HL-60/S4 (cell line): ENCODE measurements around the gene SPATA13.

Experiments used
- in situ Hi-C: fragments of 300-500 bp; cut with MboI; formaldehyde crosslinking; loops from 2 replicates; pipeline ENCODE4 v1.14.3; 2022; ENCODE audit warnings: low sequenced_read_pairs

Gene SPATA13

DNA sequence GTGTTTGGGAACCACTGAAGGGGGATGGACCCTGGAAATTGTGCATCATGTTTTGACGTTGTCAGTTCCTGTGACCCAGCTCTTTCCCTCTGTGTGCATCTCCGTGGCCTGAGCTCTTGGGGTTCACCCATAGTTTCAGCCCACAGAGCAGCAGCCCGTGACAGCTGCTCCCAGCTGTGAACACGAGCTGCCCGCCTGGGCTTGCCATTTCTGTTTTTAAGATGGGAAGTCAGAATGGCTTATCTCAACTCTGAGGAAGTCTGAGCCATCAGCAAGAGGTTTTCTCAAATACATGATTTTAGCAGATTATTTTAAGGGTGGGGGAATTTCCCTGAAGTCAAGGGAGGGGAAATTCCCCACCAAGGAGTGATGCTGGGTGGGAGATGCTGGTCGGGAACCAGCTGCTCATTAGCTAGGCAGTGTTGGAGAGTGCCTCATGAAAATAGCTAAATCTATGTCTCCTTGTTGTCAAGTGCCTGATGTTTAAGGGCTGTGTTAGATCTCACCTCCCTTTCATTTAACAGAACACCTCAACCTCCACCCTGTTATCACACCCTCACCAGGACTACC lies 114.0 kb downstream of the SPATA13 start:
- in situ Hi-C loops: no loop called here

DNA sequence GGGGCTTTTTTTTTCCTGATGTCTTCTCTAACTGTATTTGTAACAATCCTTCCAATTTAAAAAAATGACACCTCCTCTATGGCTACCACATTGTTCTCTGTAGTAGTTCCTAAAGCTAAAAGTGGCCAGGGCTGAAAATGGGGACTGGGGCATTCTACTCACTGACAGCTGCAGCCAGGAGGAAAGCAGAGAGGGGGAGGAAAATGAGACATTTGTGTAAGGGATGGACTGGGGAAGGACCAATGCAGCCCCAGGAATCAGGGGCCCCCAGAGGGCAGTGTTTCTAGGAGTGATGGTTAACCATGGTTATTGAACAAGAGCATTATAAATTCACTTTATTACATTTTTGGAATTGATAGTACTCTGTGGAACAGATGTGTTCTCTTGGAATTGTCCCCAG lies 114.5 kb downstream of the SPATA13 start:
- in situ Hi-C loops: no loop called here

DNA sequence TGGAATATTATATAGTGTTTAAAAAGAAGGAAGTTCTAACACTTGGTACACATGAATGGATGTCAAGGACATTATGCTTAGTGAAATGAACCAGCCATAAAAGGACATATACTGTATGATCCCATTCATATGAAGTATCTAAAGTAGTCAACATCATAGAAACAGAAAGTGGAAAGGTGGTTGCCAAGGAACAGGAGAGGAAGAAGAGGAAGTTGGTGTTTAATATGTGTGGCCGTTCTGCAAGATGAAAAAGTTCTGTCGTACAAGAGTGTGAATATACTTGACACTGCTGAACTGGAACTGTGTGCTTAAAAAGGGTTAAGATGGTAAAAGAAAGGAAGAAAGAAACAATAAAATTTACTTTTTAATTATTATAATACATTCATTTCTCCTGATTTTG lies 115.8 kb downstream of the SPATA13 start:
- in situ Hi-C loops: no loop called here

DNA sequence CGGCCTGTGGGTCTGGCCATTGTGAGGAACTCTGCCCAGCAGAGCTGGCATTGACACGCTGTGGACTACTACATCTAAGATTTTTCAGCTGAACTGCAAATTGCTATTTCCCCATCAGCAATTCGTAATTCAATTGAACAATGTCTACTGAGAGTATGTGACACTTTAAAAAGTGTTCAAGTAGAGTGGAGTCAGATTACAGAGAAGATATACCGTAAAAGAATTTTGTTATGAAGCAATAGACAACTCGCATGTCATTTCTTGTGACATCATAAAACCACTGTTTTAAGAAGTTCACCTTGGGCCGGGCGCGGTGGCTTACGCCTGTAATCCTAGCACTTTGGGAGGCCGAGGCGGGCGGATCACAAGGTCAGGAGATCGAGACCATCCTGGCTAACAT lies 116.3 kb downstream of the SPATA13 start:
- in situ Hi-C loops: no loop called here

DNA sequence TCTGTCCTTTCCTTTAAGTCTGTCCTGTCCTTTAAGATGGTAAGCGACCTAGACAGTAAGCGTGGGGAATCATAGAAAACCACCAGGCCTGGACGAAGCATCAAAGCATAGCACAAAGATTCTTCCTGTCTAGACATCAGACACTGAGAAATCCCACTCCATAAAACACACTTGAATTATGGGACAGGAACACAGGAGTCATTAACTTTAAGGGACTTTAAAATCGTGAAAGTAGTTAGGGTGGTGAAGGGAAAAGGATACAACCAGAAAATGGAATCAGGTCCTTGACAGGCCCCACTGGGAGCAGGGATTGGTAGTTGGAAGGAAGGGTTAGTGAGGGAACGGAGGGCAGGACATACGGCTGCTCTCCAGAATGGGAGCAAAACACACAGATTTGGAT lies 117.2 kb downstream of the SPATA13 start:
- in situ Hi-C loops: no loop called here

DNA sequence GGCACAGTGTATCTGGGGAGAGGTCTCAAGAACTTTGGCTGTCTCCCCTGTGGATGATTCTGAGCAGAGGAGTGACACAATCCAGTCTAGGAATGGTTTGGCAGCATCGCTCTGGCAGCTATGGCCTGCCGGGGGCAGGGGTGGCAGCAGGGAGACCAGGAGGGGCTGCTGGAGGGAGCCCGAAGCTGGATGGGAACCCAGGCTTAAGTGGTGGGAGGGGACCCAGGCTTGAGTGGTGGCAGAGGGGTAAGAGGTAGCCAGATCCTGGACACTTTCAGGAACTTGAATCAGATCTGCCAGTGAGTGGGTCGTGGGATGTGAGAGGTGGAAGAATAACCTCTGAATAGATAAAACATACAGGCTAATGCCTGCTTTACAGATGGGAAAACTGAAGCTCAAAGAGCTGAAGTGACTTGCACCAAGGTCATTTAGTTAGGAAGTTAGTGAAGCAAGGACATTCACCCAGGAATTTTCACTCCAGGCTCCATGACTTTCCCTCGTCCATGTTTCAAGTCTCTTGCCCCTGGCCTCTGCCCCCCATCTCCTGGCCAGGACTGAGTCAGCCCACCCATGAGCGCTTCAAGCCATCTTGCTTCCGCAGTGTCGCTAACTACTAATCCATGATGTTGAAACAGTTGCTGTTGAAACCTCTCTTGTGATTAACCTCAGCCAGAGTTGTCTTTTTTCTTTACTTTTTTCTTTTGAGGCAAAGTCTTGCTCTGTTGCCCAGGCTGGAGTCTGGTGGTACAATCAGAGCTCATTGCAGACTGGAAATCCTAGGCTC lies 119.0 kb downstream of the SPATA13 start:
- in situ Hi-C loops: no loop called here

DNA sequence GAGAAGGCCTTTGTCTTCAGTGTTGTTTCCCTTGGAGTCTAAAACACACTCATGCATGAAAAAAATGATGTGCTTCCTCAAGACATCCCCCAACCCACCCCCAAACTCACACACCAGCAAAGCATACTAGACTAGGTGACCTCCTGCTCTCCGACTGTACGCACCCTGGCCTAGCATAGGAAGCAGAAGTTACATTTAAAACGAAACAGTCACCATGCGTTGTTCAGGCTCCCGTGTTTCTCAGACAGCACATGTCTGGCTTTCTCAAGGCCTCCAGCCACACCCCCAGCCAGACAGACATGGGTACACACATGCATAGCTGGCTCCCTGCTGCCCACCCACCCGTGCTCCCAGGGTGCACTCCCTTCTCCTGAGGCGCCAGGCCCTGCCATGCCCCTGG lies 120.2 kb downstream of the SPATA13 start:
- in situ Hi-C loops: no loop called here

DNA sequence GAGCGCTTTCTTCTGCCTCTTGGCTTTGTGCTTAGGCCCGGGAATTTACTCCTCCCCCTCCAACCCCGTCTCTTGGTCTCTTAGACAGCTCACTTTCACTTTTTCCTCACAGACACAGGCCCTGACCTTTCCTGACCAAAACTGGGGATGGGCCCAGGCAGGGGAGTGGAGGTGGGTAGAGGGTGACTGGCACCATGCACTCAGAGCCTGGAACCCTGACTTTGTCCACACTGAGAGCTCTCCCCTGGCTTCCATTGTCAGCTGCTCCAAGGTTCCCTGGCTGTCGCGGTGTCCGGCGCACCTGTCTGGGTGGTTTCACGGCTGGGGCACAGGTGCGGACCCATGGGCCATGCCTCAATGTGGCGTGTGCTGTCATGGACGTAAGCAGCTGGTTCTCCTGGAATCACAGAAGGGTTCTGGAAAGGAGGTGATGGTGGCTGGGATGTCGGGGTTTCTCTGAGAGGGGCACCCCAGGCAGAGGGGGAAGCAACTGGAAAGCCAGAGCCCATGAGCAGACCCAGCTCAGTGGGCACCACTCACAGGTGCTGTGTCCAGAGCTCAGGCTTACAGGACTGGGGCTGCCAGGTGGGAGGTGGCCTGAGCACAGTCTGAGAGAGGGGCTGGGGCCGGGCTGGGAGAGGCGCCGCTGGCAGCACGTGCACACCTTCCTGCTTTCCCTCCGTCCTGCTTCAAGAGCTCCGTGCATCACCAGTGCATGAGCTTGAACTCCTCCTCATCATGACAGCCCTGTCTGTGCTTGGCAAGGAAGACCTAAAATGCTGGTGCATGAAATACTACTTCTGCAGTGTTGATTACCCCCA lies 120.9 kb downstream of the SPATA13 start:
- in situ Hi-C loops: no loop called here

DNA sequence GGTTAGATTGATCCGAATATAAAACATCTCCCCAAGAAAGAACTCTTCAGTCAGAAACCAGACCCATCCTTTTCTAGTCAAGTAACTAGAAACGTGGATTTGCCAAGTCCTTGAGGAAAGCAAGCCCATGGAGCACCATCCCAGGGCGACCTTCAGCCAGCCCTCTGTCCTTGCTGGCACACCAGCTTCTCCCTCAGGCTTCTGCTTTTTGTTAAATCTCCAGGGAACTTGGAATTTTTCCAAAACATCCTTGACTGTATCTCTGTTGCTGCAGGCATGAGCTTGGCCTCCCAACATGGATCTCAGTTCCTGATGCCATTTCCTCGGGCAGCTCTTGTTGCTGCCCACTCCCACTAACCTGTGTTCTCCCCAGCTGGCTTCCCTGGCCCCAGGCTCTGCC lies 121.7 kb downstream of the SPATA13 start:
- in situ Hi-C loops: no loop called here

DNA sequence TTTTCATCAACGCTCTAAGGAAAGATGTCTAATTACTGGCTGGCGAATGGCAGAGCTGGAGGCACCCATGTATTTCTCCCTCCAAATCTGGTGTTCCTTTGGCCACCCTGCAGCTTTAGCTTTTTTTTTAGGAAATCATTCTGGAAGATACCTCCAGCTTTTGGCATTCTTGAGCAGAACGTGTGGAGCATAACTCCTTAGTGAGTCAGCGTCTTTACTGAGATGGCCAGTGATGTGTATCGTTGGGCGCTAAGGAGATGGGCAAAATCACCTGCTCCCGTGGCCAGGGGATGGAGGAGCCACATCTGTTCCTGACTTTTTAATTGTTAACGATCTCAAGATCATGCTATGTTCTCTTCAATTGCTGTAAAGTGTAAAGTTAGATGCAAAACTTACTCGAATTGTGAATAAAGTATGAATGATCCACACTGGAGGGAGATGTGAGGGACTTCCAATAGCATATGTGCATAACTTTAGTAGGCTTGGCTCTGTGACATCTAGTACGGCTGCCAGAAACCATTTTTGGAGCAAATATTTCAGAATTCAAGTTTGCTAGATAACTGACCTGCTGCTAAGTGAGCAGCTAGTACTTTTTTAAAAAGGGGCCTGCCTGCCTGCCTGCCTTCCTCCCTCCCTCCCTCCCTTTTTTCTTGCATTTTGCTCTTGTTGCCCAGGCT lies 124.5 kb downstream of the SPATA13 start:
- in situ Hi-C loops: no loop called here

DNA sequence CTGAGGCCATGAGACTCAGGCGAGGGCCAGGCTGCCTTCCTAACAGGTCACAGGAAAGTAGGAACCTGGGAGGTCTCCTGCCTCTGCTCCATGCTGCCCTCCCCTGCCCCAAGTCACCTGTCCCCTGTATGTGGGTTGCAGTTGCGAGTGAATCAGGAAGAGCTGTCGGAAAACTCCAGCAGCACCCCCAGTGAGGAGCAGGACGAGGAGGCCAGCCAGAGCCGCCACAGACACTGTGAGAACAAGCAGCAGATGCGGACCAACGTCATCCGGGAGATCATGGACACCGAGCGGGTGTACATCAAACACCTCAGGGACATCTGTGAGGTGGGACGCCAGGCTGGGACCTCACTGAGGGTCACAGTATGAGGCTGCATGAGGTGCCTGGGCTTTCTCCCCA lies 126.1 kb downstream of the SPATA13 start:
- in situ Hi-C loops: no loop called here

DNA sequence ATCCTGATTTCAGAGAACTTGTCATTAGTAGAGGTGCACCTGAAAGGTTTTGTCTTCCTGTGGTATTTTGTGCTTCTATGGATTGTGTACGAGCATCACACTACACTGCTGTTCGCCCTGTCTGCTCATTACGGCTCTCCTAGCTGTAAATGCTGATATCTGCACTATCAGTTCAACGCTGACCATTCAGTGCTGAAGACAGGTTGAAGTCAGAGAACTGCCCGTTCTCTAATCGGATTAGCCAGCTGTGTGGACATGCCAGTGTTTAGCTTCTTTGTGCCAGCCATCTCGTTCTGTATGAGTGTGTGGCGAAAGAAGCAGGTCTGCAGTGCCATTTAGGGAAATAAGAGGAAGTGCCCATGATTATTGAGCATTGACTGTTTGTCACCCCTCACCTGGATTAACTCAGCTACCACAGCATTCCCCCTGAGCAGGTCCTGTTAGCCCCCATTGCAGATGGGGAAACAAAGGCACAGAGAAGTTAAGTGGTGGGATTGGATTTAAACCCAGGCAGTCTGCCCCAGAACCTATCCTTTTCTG lies 127.3 kb downstream of the SPATA13 start:
- in situ Hi-C loops: no loop called here

DNA sequence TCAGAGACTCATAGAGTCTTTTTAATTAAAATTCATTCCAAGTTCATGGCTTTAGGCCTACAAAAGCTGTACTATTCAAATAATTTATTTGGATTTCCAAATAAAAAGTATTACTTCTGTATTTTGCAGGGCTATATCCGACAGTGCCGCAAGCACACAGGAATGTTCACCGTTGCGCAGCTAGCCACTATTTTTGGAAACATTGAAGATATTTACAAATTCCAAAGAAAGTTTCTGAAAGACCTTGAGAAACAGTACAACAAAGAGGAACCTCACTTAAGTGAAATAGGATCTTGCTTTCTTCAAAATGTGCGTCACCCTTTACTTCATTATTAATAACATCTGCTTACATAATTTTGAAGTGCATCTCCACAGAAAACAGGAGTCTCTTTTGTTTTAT lies 128.3 kb downstream of the SPATA13 start:
- in situ Hi-C loops: no loop called here

DNA sequence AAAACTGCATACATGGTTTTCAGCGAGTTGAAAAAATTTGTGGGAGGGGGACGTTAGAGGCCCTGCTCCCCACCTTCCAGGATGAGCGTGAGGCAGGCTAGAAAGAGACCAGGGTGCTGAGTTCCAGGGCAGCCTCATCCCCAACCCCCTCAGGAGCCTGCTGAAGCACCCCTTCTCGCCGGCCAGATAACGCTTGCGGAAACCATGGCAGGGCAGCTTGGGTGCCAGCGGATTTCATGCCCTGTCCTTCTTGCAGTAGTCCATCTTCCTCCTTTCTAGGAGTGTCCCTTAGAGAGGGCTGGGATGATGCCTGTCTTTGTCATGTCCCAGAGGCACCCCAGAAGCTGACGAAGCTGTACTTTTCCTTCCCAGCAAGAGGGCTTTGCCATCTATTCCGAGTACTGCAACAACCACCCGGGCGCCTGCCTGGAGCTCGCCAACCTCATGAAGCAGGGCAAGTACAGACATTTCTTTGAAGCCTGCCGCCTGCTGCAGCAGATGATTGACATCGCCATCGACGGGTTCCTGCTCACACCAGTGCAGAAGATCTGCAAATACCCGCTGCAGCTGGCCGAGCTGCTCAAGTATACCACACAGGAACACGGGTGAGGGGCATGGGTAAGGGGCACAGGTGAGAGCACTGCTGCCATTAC lies 129.9 kb downstream of the SPATA13 start:
- in situ Hi-C loops: no loop called here

DNA sequence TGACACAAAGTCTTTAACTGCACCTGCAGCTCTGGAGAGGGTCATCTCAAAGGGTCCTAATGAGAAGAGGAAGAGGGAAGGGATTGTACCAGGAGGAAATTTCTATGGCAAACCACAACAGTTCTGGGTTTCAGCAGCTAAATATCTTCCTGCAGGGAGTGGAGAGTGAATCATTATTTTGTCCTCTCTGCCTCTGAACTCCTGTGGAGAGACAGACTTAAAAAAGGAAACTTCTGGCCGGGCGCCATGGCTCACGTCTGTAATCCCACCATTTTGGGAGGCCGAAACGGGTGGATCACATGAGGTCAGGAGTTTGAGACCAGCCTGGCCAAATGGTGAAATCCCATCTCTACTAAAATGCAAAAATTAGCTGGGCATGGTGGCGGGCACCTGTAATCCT lies 132.0 kb downstream of the SPATA13 start:
- in situ Hi-C loops: no loop called here

DNA sequence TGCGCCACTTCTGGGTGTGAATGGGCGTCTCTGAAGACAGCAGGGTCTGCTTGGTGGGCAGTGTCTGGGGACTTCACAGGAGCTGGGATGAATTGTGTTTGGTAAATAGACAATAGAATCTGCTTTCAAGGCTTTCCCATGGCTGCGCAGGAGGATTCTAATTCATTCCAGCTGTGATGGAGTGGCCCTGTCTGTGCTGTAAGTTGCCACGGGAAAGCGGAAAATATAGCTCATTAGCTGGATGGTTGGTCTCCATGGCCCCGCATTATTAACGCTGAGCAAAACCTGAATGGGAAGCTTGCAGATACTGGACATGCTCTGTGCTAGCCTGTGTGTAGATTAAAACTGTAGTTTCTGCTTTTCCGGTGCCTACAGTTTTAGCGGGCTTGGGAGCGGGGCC lies 133.2 kb downstream of the SPATA13 start:
- in situ Hi-C loops: no loop called here

DNA sequence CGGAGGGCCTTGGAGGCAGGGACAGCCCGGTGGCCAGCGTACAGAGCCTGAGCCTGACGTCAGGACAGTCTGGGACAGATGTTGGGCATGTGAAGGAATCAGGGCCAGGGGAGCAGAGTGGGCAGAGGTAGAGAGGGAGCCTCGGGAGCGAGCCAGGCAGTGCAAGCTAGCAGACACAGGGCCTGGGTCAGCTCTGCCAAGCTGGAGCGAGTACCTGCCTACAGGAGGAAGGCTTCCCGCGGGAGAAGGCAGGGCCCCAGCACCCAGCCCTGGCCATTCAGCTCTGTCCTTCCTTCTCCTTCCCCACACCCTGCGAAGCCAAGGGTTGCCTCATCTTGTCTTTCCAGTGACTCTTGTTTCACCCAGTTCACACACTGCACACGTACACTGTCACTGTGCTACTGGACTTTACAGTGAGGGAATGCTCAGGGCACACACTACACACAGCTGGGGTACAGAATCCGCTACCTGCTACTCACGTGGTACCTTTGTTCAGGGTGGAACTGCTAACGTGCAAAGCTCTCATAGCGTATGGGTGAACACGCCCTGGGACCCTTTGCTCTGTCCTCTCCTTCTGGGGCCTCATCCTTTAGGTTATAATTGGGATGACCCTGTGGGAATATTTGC lies 139.1 kb downstream of the SPATA13 start:
- in situ Hi-C loops: no loop called here

DNA sequence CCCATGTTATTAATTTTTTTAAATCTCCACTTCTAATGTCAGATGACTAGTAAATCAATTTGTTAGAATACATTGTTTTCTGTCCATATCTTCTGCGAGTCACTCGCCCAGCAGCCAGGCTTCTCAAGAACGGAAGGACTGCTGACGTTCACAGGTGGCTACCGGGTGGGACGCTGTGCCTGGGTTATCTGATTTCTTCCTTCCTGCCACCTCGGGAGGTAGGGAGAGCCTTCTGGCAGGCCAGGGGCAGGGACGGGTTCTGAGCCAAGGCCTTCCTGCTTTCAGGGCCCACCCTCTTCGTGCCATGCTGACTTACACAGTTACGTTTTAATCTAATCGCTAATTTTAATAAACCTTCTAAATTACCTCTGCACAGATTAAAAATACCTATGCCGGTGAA lies 140.9 kb downstream of the SPATA13 start:
- in situ Hi-C loops: no loop called here

DNA sequence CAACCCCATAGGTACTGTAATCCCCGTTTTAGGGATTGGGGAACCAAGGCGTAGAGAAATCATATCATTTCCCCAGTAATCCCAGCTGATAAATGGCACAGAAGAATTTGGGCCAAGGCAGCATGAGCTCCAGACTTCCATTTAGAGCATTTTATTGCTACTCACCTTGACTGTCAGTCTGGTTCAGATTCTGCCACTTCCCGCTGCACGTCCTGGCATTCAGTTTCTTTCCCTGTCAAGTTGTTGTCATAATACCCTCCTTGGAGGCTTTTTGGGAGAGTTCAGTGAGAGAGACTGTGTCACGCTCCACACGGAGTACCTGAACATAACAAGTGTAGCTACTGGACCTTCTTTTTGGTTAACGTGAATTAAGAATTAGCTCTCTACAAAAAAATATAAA lies 141.4 kb downstream of the SPATA13 start:
- in situ Hi-C loops: no loop called here

DNA sequence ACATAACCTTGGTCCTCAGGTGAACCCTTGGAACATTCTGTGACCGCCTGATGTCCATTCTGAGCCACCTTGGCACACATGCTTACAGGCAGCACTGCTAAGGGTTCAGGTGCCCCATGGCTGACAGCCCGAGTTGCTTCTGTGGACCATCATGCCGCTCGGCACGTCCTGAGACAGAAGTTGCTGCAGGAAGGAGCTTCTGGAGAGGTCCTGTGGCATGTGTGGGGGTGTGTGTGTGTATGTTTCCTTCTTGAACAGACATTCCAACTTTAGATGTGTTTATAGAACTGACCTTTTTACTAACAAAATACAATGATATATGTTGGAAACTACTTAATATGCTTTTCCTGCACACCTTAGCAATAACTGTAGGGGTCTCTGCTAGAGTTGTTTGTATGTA lies 144.1 kb downstream of the SPATA13 start:
- in situ Hi-C loops: no loop called here
